ACHN (cell line): ENCODE data around the gene MALSU1.

ENCODE experiments used
- DNase-seq: peaks from one replicate; pipeline ENCODE4 v3.0.0-alpha.2; 2015
- in situ Hi-C: cut with HindIII; loops from 2 replicates; pipeline ENCODE4 v1.10.0; 2017; ENCODE audit warnings: low sequenced_read_pairs, low pct_ligation_motif_present, low pct_unique_long_range_greater_than_20kb

Gene MALSU1

GRCh38 chr7:23331132-23331531 is 32.0 kb downstream of the MALSU1 start:
- in situ Hi-C loops = no loop called here
- DNase-seq = no peak

- in situ Hi-C loops = no loop called here
- no peak for DNase-seq
These were observed 33.1 kb downstream of the MALSU1 start for GRCh38 chr7:23332193-23332592.

GRCh38 chr7:23332910-23333612 is 33.9 kb downstream of the MALSU1 start:
- DNase-seq = peak; percentile 26
- in situ Hi-C loops = no loop called here

GRCh38 chr7:23333671-23334246 is 34.6 kb downstream of the MALSU1 start:
- DNase-seq = peak; percentile 100

GRCh38 chr7:23334482-23335056 is 35.4 kb downstream of the MALSU1 start:
- in situ Hi-C loops = no loop called here

More at GRCh38 chr7:23333671-23334246, 34.6 kb downstream of the MALSU1 start:
- in situ Hi-C loops = no loop called here

GRCh38 chr7:23335136-23335535 is 36.0 kb downstream of the MALSU1 start:
- in situ Hi-C loops = no loop called here
- peak; percentile 13 for DNase-seq

More at GRCh38 chr7:23334482-23335056, 35.4 kb downstream of the MALSU1 start:
- peak; percentile 94 for DNase-seq

- DNase-seq = peak; percentile 68
- in situ Hi-C loops = no loop called here
These were observed 36.5 kb downstream of the MALSU1 start for GRCh38 chr7:23335621-23336020.

- in situ Hi-C loops = no loop called here
- DNase-seq = no peak
These were observed 36.9 kb downstream of the MALSU1 start for GRCh38 chr7:23336086-23336485.

GRCh38 chr7:23336799-23337283 is 37.7 kb downstream of the MALSU1 start:
- in situ Hi-C loops = no loop called here

GRCh38 chr7:23337374-23337773 is 38.2 kb downstream of the MALSU1 start:
- in situ Hi-C loops = no loop called here

More at GRCh38 chr7:23336799-23337283, 37.7 kb downstream of the MALSU1 start:
- DNase-seq = no peak

GRCh38 chr7:23338439-23338838 is 39.3 kb downstream of the MALSU1 start:
- no peak for DNase-seq
- in situ Hi-C loops = no loop called here

More at GRCh38 chr7:23337374-23337773, 38.2 kb downstream of the MALSU1 start:
- DNase-seq = no peak

- in situ Hi-C loops = no loop called here
- DNase-seq = no peak
These were observed 39.7 kb downstream of the MALSU1 start for GRCh38 chr7:23338863-23339262.

- in situ Hi-C loops = no loop called here
- DNase-seq = no peak
These were observed 42.9 kb downstream of the MALSU1 start for GRCh38 chr7:23341846-23342598.

GRCh38 chr7:23343102-23343501 is 44.0 kb downstream of the MALSU1 start:
- no peak for DNase-seq
- in situ Hi-C loops = no loop called here

GRCh38 chr7:23343806-23344475 is 44.8 kb downstream of the MALSU1 start:
- peak; percentile 30 for DNase-seq
- in situ Hi-C loops = no loop called here

- no peak for DNase-seq
- in situ Hi-C loops = no loop called here
These were observed 46.5 kb downstream of the MALSU1 start for GRCh38 chr7:23345601-23346000.

GRCh38 chr7:23346316-23346715 is 47.2 kb downstream of the MALSU1 start:
- DNase-seq = no peak
- in situ Hi-C loops = no loop called here

- no peak for DNase-seq
- in situ Hi-C loops = no loop called here
These were observed 48.0 kb downstream of the MALSU1 start for GRCh38 chr7:23347033-23347681.
